Nephron (organoid): Measurements from ENCODE around the gene IL21R.
A peak's percentile ranks its signal among the peaks of the same experiment; 100 is the strongest.

ENCODE experiments used
- H3K27ac Mint-ChIP-seq, 3 experiments: 2 replicates each; pipeline ENCODE4 v1.8.0; 2020; ENCODE audit warnings: mixed read lengths in 3 of 3, mild to moderate bottlenecking in 2 of 3, moderate library complexity in 1 of 3
- H3K27me3 Mint-ChIP-seq: 2 replicates; pipeline ENCODE4 v1.8.0; 2021; ENCODE audit warnings: low read depth, mild to moderate bottlenecking, moderate library complexity, mixed read lengths
- H3K36me3 Mint-ChIP-seq: 2 replicates; pipeline ENCODE4 v1.8.0; 2020; ENCODE audit warnings: low read depth, mixed read lengths
- H3K4me1 Mint-ChIP-seq: 2 replicates; pipeline ENCODE4 v1.8.0; 2020; ENCODE audit warnings: mixed read lengths
- H3K4me3 Mint-ChIP-seq, 3 experiments: 2 replicates each; pipeline ENCODE4 v1.8.0; 2020; ENCODE audit warnings: mild to moderate bottlenecking in 3 of 3, mixed read lengths in 3 of 3, moderate library complexity in 2 of 3
- H3K9me3 Mint-ChIP-seq: 2 replicates; pipeline ENCODE4 v1.8.0; 2020; ENCODE audit warnings: mixed read lengths
- TF ChIP-seq, protein P1 (sequence below), 3 experiments: fragments of 200-600 bp; sonication (generic); IDR thresholded peaks; one replicate each; pipeline ENCODE4 v1.5.0; 2021; ENCODE audit warnings: antibody characterized with exemption in 3 of 3; ENCODE audit not compliant: unreplicated experiment in 3 of 3

IL21R gene

DNA sequence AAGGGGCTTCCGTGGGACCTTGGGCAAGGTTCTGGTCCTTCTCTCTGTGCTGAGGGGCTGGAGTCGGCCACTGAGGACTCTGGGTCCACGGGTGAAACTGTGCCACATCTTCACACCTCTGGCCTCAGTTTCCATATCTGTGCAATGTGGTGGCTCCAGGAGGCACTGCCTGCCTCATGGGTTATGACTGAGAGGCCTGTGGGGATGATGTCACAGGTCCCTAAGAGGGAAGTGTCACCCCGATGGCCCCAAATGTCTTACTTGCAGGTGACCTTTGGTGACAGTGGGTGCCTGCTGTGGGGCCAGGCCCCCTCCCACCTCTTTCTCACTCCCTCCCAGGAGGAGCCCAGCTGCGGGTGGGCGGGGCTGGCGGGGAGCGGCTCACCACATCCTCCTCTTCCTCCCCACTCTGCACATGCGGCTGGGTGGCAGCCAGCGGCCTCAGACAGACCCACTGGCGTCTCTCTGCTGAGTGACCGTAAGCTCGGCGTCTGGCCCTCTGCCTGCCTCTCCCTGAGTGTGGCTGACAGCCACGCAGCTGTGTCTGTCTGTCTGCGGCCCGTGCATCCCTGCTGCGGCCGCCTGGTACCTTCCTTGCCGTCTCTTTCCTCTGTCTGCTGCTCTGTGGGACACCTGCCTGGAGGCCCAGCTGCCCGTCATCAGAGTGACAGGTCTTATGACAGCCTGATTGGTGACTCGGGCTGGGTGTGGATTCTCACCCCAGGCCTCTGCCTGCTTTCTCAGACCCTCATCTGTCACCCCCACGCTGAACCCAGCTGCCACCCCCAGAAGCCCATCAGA lies at the start of gene IL21R:
Gene IL21R, plus strand, starts transcription at position 407 of the 801 bp plus-strand sequence. CDS start 27,898 bp downstream, outside the sequence.
- Mint-ChIP-seq H3K4me3 (peak within 1 kb of the TSS in 2 of 3 experiments; percentile 16 to 54), H3K27me3 (peaks cover 6% of the 10 kb centered on the region), H3K9me3 (no peaks in the 10 kb centered on the region)

DNA sequence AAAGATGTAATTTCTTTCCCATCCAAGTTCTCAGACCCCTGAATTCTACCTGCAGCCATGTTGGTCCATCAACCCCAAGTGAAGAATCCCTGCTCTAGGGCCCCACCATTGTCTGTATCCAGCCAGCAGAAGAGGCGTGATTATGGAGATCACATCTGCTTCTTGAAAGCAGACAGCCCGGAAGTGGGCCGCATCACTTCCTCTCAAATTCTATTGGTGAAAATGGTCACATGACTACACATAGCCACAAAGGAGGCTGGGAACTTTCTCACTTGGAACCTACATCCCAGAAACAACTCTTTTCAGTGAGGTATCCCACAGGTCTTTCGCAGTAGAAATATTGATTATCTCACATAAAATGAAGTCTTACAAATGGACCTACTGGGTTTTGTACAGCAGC lies 48.1 kb upstream of the IL21R start:
- H3K27ac Mint-ChIP-seq = no peak overlapping the region
- TF ChIP-seq, protein P1, sequence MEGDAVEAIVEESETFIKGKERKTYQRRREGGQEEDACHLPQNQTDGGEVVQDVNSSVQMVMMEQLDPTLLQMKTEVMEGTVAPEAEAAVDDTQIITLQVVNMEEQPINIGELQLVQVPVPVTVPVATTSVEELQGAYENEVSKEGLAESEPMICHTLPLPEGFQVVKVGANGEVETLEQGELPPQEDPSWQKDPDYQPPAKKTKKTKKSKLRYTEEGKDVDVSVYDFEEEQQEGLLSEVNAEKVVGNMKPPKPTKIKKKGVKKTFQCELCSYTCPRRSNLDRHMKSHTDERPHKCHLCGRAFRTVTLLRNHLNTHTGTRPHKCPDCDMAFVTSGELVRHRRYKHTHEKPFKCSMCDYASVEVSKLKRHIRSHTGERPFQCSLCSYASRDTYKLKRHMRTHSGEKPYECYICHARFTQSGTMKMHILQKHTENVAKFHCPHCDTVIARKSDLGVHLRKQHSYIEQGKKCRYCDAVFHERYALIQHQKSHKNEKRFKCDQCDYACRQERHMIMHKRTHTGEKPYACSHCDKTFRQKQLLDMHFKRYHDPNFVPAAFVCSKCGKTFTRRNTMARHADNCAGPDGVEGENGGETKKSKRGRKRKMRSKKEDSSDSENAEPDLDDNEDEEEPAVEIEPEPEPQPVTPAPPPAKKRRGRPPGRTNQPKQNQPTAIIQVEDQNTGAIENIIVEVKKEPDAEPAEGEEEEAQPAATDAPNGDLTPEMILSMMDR (IDR thresholded peaks at IDR 0.05; ENCODE audit: unreplicated experiment in 3 of 3) = no peak
- peaks cover 15% of the 10 kb centered on the region for H3K4me1 Mint-ChIP-seq
- H3K36me3 Mint-ChIP-seq = peaks cover 40% of the 10 kb centered on the region
- H3K27me3 Mint-ChIP-seq = no peaks in the 10 kb centered on the region
- H3K9me3 Mint-ChIP-seq = no peaks in the 10 kb centered on the region
- H3K4me3 Mint-ChIP-seq = no peak overlapping the region

More for the DNA sequence above, at the start of gene IL21R:
- Mint-ChIP-seq H3K36me3 (no peaks in the 10 kb centered on the region), H3K4me1 (peaks cover 42% of the 10 kb centered on the region), H3K27ac (peak within 1 kb of the TSS; percentile 61 to 85 (median 72))
- TF ChIP-seq, protein P1 (IDR thresholded peaks at IDR 0.05; ENCODE audit: unreplicated experiment in 3 of 3) = no peak

DNA sequence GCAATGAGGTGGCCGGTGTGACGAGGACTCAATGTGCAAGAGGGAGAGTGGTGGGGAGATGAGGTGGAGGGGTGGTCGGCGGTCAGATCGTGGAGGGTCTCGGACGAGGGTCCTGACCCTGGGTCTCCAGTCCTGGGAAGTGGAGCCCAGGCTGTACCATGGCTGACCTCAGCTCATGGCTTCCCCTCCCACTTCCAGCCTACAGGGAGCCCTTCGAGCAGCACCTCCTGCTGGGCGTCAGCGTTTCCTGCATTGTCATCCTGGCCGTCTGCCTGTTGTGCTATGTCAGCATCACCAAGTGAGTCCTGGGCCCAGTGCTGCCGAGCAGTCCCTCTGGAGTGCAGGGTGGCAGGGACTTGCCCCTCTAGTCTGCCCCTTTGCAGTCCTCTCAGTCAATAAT lies 46.4 kb upstream of the IL21R start:
- Mint-ChIP-seq H3K36me3 (peaks cover 38% of the 10 kb centered on the region), H3K27ac (no peak overlapping the region), H3K27me3 (no peaks in the 10 kb centered on the region), H3K4me1 (peaks cover under 1% of the 10 kb centered on the region), H3K4me3 (no peak overlapping the region), H3K9me3 (no peaks in the 10 kb centered on the region)
- TF ChIP-seq, protein P1 (IDR thresholded peaks at IDR 0.05; ENCODE audit: unreplicated experiment in 3 of 3) = no peak

DNA sequence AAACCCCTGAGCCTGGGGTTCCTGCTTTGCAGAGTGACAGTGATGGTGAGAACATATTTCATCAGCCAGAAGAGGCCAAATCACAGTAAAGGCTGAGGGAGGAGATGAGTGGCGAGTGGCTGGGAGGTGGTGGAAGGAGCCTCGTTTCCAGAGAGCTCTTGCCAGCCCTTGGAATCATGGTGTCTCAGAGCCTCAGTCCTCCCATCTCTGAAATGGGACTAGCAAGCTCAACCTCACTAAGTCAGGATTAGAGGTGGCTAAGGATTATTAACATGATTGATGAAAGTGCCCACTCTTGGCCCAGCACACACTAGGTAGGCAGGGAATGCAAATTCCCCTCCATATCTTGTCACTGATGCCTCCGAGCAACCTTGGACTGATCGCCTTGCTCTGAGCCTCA lies 45.2 kb upstream of the IL21R start:
- Mint-ChIP-seq H3K27ac (no peak overlapping the region), H3K27me3 (no peaks in the 10 kb centered on the region)

DNA sequence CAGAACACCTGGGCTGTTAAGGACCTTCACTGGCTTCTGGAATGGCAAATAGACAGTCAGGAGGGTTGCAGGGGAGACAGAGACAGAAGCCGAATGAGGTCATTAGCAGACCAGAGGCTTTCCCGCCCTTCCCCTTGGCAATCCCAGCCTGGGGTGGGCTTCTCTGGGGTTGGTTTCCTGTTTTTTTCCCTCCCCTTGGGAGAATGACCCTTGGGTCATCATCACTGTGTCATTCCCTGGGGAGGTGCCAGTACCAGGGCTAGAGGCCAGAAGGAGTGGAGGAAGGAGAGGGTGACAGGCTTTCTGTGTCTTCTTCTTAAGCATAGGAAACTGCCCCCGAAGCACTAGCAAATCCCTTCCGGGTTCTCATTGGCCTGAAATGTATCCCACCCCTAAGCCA lies 42.9 kb upstream of the IL21R start:
- Mint-ChIP-seq H3K4me1 (no peaks in the 10 kb centered on the region), H3K27me3 (no peaks in the 10 kb centered on the region), H3K27ac (no peak overlapping the region), H3K36me3 (peaks cover 31% of the 10 kb centered on the region), H3K4me3 (no peak overlapping the region), H3K9me3 (no peaks in the 10 kb centered on the region)
- TF ChIP-seq, protein P1 (IDR thresholded peaks at IDR 0.05; ENCODE audit: unreplicated experiment in 3 of 3) = no peak

More for the DNA sequence above, 45.2 kb upstream of the IL21R start:
- TF ChIP-seq, protein P1 (IDR thresholded peaks at IDR 0.05; ENCODE audit: unreplicated experiment in 3 of 3) = no peak
- Mint-ChIP-seq H3K36me3 (peaks cover 34% of the 10 kb centered on the region), H3K4me1 (no peaks in the 10 kb centered on the region), H3K4me3 (no peak overlapping the region), H3K9me3 (no peaks in the 10 kb centered on the region)

DNA sequence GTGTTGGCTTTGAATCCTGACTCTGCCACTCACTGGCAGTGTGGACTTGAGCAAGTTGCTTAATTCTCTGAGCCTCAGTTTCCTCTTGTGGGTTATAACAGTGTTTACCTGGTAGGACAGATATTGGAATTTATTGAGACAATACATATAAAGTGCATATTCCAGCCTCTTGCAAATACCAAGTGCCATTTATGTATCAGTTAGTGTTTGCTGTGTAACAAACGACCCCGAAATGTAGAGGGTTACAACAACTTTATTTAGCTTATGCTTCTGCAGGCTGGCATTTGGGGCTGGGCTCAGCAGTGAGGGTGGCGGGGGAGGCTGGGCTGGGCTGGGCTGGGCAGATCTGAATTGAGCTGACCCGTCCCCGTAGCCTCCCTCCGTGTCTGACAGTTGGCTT lies 42.4 kb upstream of the IL21R start:
- H3K27ac Mint-ChIP-seq = no peak overlapping the region
- H3K4me1 Mint-ChIP-seq = no peaks in the 10 kb centered on the region
- peaks cover 27% of the 10 kb centered on the region for H3K36me3 Mint-ChIP-seq
- no peaks in the 10 kb centered on the region for H3K9me3 Mint-ChIP-seq
- no peak overlapping the region for H3K4me3 Mint-ChIP-seq
- TF ChIP-seq, protein P1 (IDR thresholded peaks at IDR 0.05; ENCODE audit: unreplicated experiment in 3 of 3) = no peak
- no peaks in the 10 kb centered on the region for H3K27me3 Mint-ChIP-seq
